ENCODE measurements around the gene SLC10A3. TPM values are rescaled to one million over a fixed set of nuclear protein-coding genes. Genes with fewer than 3 reads are reported as not detected.

SLC10A3 gene
- total RNA-seq, 4 donors from 2014 or later: 9.1 to 62.8 (median 32.7) TPM

GRCh38 chrX:154464806-154465365, 25.5 kb downstream of the SLC10A3 start:
- TF ChIP-seq CTCF (IDR thresholded peaks at IDR 0.05) (no peak), POLR2A (IDR thresholded peaks at IDR 0.05) (no peak)
- no peaks in the 10 kb centered on the region for H3K36me3 ChIP-seq
- no peaks in the 10 kb centered on the region for H3K9me3 ChIP-seq
- DNase-seq: no peak
- no peaks in the 10 kb centered on the region for H3K4me1 ChIP-seq
- no peaks in the 10 kb centered on the region for H3K27me3 ChIP-seq
- H3K27ac ChIP-seq: no peak overlapping the region
- no peak overlapping the region for H3K4me3 ChIP-seq
- intact Hi-C loops (cut with DNase I; ENCODE audit: low total_unique reads): no loop called here

- TF ChIP-seq CTCF (IDR thresholded peaks at IDR 0.05) (no peak), POLR2A (IDR thresholded peaks at IDR 0.05) (no peak)
- no peaks in the 10 kb centered on the region for H3K36me3 ChIP-seq
- no peak overlapping the region for H3K27ac ChIP-seq
- no peaks in the 10 kb centered on the region for H3K9me3 ChIP-seq
- no peak for DNase-seq
- intact Hi-C loops (cut with DNase I; ENCODE audit: low total_unique reads): no loop called here
- H3K4me3 ChIP-seq: no peak overlapping the region
- H3K27me3 ChIP-seq: no peaks in the 10 kb centered on the region
- H3K4me1 ChIP-seq: no peaks in the 10 kb centered on the region
These were observed 26.7 kb downstream of the SLC10A3 start for GRCh38 chrX:154463611-154464220.

GRCh38 chrX:154462396-154462795, 28.0 kb downstream of the SLC10A3 start:
- TF ChIP-seq CTCF (IDR thresholded peaks at IDR 0.05) (no peak), POLR2A (IDR thresholded peaks at IDR 0.05) (no peak)
- H3K4me1 ChIP-seq: no peaks in the 10 kb centered on the region
- no peak overlapping the region for H3K27ac ChIP-seq
- no peak overlapping the region for H3K4me3 ChIP-seq
- intact Hi-C loops (cut with DNase I; ENCODE audit: low total_unique reads): no loop called here
- H3K9me3 ChIP-seq: no peaks in the 10 kb centered on the region
- no peaks in the 10 kb centered on the region for H3K36me3 ChIP-seq
- H3K27me3 ChIP-seq: no peaks in the 10 kb centered on the region
- DNase-seq: no peak

GRCh38 chrX:154460326-154460725, 30.1 kb downstream of the SLC10A3 start:
- TF ChIP-seq POLR2A (IDR thresholded peaks at IDR 0.05) (no peak), CTCF (IDR thresholded peaks at IDR 0.05) (no peak)
- no peaks in the 10 kb centered on the region for H3K27me3 ChIP-seq
- H3K9me3 ChIP-seq: no peaks in the 10 kb centered on the region
- no peak for DNase-seq
- no peaks in the 10 kb centered on the region for H3K4me1 ChIP-seq
- H3K36me3 ChIP-seq: no peaks in the 10 kb centered on the region
- no peak overlapping the region for H3K4me3 ChIP-seq
- intact Hi-C loops (cut with DNase I; ENCODE audit: low total_unique reads): no loop called here
- no peak overlapping the region for H3K27ac ChIP-seq

- Histone ChIP-seq H3K27me3 (no peaks in the 10 kb centered on the region), H3K27ac (no peak overlapping the region), H3K4me1 (no peaks in the 10 kb centered on the region), H3K4me3 (peak overlapping the region in 1 of 2 donors; percentile 47), H3K36me3 (no peaks in the 10 kb centered on the region), H3K9me3 (no peaks in the 10 kb centered on the region)
- TF ChIP-seq POLR2A (IDR thresholded peaks at IDR 0.05): no peak
- TF ChIP-seq CTCF (IDR thresholded peaks at IDR 0.05): no peak
- DNase-seq: no peak
- intact Hi-C loops (cut with DNase I; ENCODE audit: low total_unique reads): no loop called here
These were observed 30.6 kb downstream of the SLC10A3 start for GRCh38 chrX:154459832-154460231.
